ENCODE measurements around the gene DYNLRB1.

- TF ChIP-seq CTCF (IDR thresholded peaks at IDR 0.05; ENCODE audit: poor library complexity) (no peak), EZH2 (IDR thresholded peaks at IDR 0.05; ENCODE audit: borderline replicate concordance) (no peak)
Measured at GRCh38 chr20:34514897-34515483, 1.2 kb upstream of the DYNLRB1 start.

Data from hepatocyte (in vitro differentiated cells).